Measurements from ENCODE around the gene TRMU. TPM values are rescaled to one million over a fixed set of nuclear protein-coding genes. Genes with fewer than 3 reads are reported as not detected.

TRMU gene
- total and polyA plus RNA-seq, 2 experiments from 2014 or later: 38.0 to 40.9 TPM

GRCh38 chr22:46357711-46358520 lies 22.4 kb downstream of the TRMU start:
- 95% methylated on average over 17 of the region's 19 CpGs for WGBS (ENCODE audit: low lambda C conversion rate, missing lambda C conversion rate)
- no peaks in the 10 kb centered on the region for H3K4me1 ChIP-seq (ENCODE audit: insufficient read depth)
- no peak for DNase-seq (ENCODE audit: low spot score)

DNA sequence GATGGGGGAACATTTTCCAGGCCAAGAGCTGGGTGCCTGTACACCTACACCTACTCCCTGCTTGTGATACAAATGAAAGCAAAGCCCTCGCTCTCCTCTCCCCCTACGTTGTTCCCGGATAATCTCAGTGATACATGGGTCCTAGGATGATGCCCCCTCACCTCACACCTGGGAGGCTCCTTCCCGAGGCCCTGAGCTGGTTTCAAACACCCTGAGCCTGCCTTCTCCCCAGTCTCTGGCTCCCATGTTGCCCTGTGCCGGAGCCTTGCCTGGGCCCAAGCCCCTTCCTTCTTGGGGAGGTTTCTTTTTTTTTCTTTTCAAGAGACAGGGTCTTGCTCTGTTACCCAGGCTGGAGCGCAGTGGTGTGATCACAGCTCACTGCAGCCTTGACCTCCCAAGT lies 23.3 kb downstream of the TRMU start:
- H3K27me3 ChIP-seq: no peaks in the 10 kb centered on the region
- H3K36me3 ChIP-seq (replicated peaks; ENCODE audit: insufficient read depth, low read depth): no peaks in the 10 kb centered on the region
- H3K79me2 ChIP-seq: no peaks in the 10 kb centered on the region
- no peak overlapping the region for H3K4me3 ChIP-seq
- no peak overlapping the region for H3K4me2 ChIP-seq
- peaks cover 9% of the 10 kb centered on the region for H4K20me1 ChIP-seq (ENCODE audit: insufficient read depth, poor library complexity, severe bottlenecking)
- 99% methylated on average over 6 of the region's 6 CpGs for WGBS (ENCODE audit: low lambda C conversion rate, missing lambda C conversion rate)
- H2AFZ ChIP-seq: no peak overlapping the region
- no peaks in the 10 kb centered on the region for H3K4me1 ChIP-seq (ENCODE audit: insufficient read depth)
- H3K9me2 ChIP-seq (replicated peaks; ENCODE audit: insufficient read depth): no peaks in the 10 kb centered on the region
- no peak for DNase-seq (ENCODE audit: low spot score)
- no peak for TF ChIP-seq EZH2 (IDR thresholded peaks at IDR 0.05; ENCODE audit: borderline replicate concordance)
- TF ChIP-seq EZH2phosphoT487 (IDR thresholded peaks at IDR 0.05; ENCODE audit: low read depth, severe bottlenecking, unreplicated experiment): no peak
- TF ChIP-seq, protein P1, sequence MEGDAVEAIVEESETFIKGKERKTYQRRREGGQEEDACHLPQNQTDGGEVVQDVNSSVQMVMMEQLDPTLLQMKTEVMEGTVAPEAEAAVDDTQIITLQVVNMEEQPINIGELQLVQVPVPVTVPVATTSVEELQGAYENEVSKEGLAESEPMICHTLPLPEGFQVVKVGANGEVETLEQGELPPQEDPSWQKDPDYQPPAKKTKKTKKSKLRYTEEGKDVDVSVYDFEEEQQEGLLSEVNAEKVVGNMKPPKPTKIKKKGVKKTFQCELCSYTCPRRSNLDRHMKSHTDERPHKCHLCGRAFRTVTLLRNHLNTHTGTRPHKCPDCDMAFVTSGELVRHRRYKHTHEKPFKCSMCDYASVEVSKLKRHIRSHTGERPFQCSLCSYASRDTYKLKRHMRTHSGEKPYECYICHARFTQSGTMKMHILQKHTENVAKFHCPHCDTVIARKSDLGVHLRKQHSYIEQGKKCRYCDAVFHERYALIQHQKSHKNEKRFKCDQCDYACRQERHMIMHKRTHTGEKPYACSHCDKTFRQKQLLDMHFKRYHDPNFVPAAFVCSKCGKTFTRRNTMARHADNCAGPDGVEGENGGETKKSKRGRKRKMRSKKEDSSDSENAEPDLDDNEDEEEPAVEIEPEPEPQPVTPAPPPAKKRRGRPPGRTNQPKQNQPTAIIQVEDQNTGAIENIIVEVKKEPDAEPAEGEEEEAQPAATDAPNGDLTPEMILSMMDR (IDR thresholded peaks at IDR 0.05; ENCODE audit: poor library complexity): no peak
- H3K27ac ChIP-seq: no peak overlapping the region
- no peaks in the 10 kb centered on the region for H3K9me3 ChIP-seq (ENCODE audit: low read depth)

More at GRCh38 chr22:46357711-46358520, 22.4 kb downstream of the TRMU start:
- TF ChIP-seq EZH2phosphoT487 (IDR thresholded peaks at IDR 0.05; ENCODE audit: low read depth, severe bottlenecking, unreplicated experiment): no peak
- TF ChIP-seq EZH2 (IDR thresholded peaks at IDR 0.05; ENCODE audit: borderline replicate concordance): no peak
- TF ChIP-seq, protein P1 (IDR thresholded peaks at IDR 0.05; ENCODE audit: poor library complexity): no peak
- H3K27me3 ChIP-seq: no peaks in the 10 kb centered on the region
- no peak overlapping the region for H3K4me3 ChIP-seq
- H3K79me2 ChIP-seq: no peaks in the 10 kb centered on the region
- H3K9me3 ChIP-seq (ENCODE audit: low read depth): no peaks in the 10 kb centered on the region
- H3K9me2 ChIP-seq (replicated peaks; ENCODE audit: insufficient read depth): no peaks in the 10 kb centered on the region
- no peak overlapping the region for H2AFZ ChIP-seq
- H3K4me2 ChIP-seq: no peak overlapping the region
- no peak overlapping the region for H3K27ac ChIP-seq
- H4K20me1 ChIP-seq (ENCODE audit: insufficient read depth, poor library complexity, severe bottlenecking): peaks cover 9% of the 10 kb centered on the region
- H3K36me3 ChIP-seq (replicated peaks; ENCODE audit: insufficient read depth, low read depth): no peaks in the 10 kb centered on the region

DNA sequence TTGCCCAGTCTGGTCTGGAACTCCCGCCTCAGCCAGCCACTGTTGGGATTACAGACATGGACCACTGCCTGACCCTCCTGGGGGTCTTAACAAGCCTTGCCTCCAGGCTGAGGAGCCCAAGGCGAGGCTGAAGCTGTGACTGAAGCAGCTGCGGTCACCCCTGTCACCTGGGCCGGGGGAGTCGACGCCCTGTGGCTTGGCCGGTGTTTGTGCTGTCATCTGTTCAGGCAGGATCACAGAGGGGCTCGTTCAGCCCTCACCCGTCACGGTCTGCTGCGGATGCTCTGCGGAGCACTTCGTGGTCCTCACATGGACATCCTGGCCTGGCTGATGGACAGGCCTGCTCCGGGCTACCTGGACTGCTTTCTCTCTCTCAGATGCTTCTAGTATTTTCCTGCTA lies 23.8 kb downstream of the TRMU start:
- Histone ChIP-seq H3K27ac (no peak overlapping the region), H3K4me1 (ENCODE audit: insufficient read depth) (no peaks in the 10 kb centered on the region), H3K9me2 (replicated peaks; ENCODE audit: insufficient read depth) (no peaks in the 10 kb centered on the region), H3K4me3 (no peak overlapping the region), H3K36me3 (replicated peaks; ENCODE audit: insufficient read depth, low read depth) (no peaks in the 10 kb centered on the region), H4K20me1 (ENCODE audit: insufficient read depth, poor library complexity, severe bottlenecking) (peaks cover 9% of the 10 kb centered on the region), H3K79me2 (no peaks in the 10 kb centered on the region), H2AFZ (no peak overlapping the region), H3K27me3 (no peaks in the 10 kb centered on the region), H3K9me3 (ENCODE audit: low read depth) (no peaks in the 10 kb centered on the region), H3K4me2 (no peak overlapping the region)
- TF ChIP-seq EZH2phosphoT487 (IDR thresholded peaks at IDR 0.05; ENCODE audit: low read depth, severe bottlenecking, unreplicated experiment) (no peak), EZH2 (IDR thresholded peaks at IDR 0.05; ENCODE audit: borderline replicate concordance) (no peak)
- TF ChIP-seq, protein P1 (IDR thresholded peaks at IDR 0.05; ENCODE audit: poor library complexity): no peak
- WGBS (ENCODE audit: low lambda C conversion rate, missing lambda C conversion rate): 89% methylated on average over 14 of the region's 14 CpGs
- no peak for DNase-seq (ENCODE audit: low spot score)

Data from hepatocyte (in vitro differentiated cells).